ENCODE data around the gene NFIX. TPM values are rescaled to one million over a fixed set of nuclear protein-coding genes. Genes with fewer than 3 reads are reported as not detected.

The NFIX gene
- total RNA-seq, 2 donors from 2014 or later = 16.9 to 26.7 TPM

DNA sequence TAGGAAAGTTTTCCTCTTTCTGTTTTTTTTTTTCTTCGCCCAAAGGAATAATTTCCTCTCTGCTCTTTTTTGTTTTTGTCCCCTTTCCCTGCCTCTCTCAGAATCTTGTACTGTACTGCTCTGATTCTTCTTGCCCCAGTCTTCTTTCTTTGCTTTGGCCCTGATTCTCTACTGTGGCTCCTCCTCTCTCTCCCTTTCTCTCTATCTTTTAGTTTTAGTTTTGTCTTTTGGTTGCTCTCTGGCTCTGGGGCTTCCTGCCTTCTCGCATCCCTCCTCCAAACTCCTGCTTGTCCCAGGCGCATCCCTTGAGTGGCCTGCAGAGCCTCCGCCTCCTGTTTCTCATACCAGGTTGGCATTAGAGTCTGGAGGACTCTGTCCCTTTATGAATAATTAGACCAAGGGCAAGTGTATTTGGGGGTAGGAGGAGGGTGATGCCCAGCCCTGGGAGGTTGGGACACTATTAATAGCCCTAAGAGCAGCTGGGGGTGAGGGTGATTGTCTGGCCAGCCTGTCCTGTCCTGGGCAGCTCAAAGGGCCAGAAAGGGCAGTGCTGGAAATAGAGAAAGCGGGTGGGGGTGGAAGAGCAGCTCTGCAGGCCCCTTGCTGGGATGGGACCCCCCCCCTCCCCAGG is 68.3 kb downstream of the NFIX start:
- no peak overlapping the region for H3K27ac ChIP-seq
- WGBS, 2 donors = 76 to 77% methylated on average over 5 of the region's 5 CpGs
- DNase-seq (no peak), ATAC-seq (no peak)
- TF ChIP-seq POLR2A (IDR thresholded peaks at IDR 0.05) = no peak
- TF ChIP-seq, protein P1, sequence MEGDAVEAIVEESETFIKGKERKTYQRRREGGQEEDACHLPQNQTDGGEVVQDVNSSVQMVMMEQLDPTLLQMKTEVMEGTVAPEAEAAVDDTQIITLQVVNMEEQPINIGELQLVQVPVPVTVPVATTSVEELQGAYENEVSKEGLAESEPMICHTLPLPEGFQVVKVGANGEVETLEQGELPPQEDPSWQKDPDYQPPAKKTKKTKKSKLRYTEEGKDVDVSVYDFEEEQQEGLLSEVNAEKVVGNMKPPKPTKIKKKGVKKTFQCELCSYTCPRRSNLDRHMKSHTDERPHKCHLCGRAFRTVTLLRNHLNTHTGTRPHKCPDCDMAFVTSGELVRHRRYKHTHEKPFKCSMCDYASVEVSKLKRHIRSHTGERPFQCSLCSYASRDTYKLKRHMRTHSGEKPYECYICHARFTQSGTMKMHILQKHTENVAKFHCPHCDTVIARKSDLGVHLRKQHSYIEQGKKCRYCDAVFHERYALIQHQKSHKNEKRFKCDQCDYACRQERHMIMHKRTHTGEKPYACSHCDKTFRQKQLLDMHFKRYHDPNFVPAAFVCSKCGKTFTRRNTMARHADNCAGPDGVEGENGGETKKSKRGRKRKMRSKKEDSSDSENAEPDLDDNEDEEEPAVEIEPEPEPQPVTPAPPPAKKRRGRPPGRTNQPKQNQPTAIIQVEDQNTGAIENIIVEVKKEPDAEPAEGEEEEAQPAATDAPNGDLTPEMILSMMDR (IDR thresholded peaks at IDR 0.05) = no peak
- H3K27me3 ChIP-seq = no peaks in the 10 kb centered on the region
- H3K9me3 ChIP-seq = no peaks in the 10 kb centered on the region
- no peaks in the 10 kb centered on the region for H3K36me3 ChIP-seq (replicated peaks in 1 of 2; ENCODE audit: insufficient read depth in 1 of 2, low read depth in 2 of 2)
- H3K4me1 ChIP-seq = peaks cover 40% of the 10 kb centered on the region
- no peak overlapping the region for H3K4me3 ChIP-seq
- intact Hi-C loops (cut with DNase I) = loop anchor here (5.0 kb wide), 1 partner anchor 76 kb away; no protein-coding TSS in a partner anchor

DNA sequence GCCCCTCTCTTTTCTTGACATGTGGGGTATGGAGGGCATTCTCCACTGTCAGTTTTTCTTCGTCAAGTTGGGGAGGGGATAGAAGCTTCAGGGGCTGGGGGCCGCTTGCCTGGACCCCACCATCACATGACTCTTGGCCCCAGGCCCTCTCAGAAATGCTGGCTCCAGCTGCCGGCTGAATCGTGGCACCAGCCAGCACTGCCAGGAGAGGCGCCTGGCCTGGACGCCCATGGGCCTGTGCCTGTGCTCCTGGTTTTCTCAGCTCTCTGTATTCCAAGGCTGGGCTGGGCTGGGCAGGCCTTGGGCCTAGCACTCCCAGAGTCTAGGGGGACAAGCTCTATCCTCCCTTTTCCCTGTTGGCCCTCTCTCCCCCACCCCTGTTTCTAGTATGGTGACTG is 68.8 kb downstream of the NFIX start:
- H3K27ac ChIP-seq = no peak overlapping the region
- peaks cover 40% of the 10 kb centered on the region for H3K4me1 ChIP-seq
- no peak for DNase-seq
- ATAC-seq = no peak
- no peaks in the 10 kb centered on the region for H3K27me3 ChIP-seq
- intact Hi-C loops (cut with DNase I) = loop anchor here (5.0 kb wide), 1 partner anchor 77 kb away; no protein-coding TSS in a partner anchor
- no peak overlapping the region for H3K4me3 ChIP-seq
- TF ChIP-seq POLR2A (IDR thresholded peaks at IDR 0.05) = no peak
- TF ChIP-seq, protein P1 (IDR thresholded peaks at IDR 0.05) = no peak
- 70 to 72% methylated on average over 6 of the region's 6 CpGs for WGBS, 2 donors
- H3K36me3 ChIP-seq (replicated peaks in 1 of 2; ENCODE audit: insufficient read depth in 1 of 2, low read depth in 2 of 2) = no peaks in the 10 kb centered on the region
- no peaks in the 10 kb centered on the region for H3K9me3 ChIP-seq

DNA sequence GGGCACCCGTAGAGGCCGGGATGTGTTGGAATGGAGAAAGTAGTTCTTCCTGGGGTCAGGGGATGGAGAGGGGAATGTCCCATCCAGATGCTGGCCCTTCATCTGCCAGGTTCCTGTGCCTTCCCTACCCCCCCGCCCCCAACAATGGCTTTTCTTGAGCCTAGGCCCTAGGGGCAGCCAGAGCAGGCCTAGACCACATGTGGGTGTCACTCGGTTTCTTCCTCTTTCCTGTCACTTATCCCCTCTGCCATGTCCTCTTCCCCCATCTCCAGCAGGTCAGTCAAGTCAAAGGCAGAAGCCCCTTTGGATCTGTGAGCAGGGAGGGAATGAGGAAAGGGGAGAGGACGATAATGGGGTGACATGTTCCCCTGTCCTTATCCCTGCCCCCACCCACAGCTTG is 71.0 kb downstream of the NFIX start:
- intact Hi-C loops (cut with DNase I) = no loop called here
- WGBS, 2 donors = 79 to 91% methylated on average over 5 of the region's 5 CpGs
- no peak for TF ChIP-seq POLR2A (IDR thresholded peaks at IDR 0.05)
- TF ChIP-seq, protein P1 (IDR thresholded peaks at IDR 0.05) = no peak

DNA sequence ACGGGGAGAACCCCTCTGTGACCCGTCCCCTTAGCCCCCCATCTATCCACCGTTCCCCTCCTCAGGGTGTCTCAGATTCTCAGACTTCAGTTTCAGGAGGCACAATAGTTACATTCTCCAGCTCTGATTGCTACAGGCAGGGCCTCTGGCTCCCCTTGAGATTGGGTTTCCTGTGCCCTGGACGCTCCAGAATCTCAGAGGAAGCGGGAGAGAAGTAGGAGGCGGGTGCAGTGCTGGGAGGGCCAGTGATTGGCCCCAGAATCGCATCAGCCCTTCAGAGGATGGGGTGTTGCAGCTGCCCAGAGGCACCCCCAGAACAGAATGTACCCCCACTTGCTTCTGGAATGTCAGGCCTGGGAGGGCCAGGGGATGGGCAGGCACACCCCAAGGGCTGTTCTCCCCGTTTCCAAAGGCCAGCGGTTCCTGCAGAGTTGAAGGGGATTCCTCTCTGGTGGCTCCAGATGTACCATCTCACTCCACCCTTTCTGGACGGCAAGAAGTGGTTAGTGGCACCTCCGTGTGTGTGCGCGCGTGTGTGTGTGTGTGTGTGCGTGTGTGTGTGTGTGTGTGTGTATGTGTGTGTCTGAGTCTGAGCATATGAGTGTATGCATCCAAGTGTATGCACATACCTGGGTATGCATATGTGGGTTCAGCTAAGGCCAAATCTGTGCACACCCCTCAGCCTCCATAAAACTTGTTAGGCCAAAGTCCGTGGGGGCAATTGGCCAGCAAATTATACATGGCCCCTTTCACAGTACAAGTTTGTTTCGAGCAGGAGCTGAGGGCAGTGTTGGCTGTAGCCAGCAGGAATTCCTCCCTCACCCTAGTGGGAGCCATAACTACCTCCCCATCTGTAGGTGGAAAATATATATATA is 71.9 kb downstream of the NFIX start:
- Histone ChIP-seq H3K36me3 (replicated peaks in 1 of 2; ENCODE audit: insufficient read depth in 1 of 2, low read depth in 2 of 2) (no peaks in the 10 kb centered on the region), H3K4me3 (no peak overlapping the region), H3K27ac (no peak overlapping the region), H3K9me3 (no peaks in the 10 kb centered on the region), H3K27me3 (no peaks in the 10 kb centered on the region), H3K4me1 (peaks cover 33% of the 10 kb centered on the region)
- 81 to 88% methylated on average over 13 to 17 of the region's 17 CpGs for WGBS, 2 donors
- TF ChIP-seq POLR2A (IDR thresholded peaks at IDR 0.05) = no peak
- TF ChIP-seq, protein P1 (IDR thresholded peaks at IDR 0.05) = no peak
- intact Hi-C loops (cut with DNase I) = no loop called here
- ATAC-seq = no peak
- no peak for DNase-seq

More for the DNA sequence above, 71.0 kb downstream of the NFIX start:
- Histone ChIP-seq H3K36me3 (replicated peaks in 1 of 2; ENCODE audit: insufficient read depth in 1 of 2, low read depth in 2 of 2) (no peaks in the 10 kb centered on the region), H3K4me3 (no peak overlapping the region), H3K4me1 (peaks cover 37% of the 10 kb centered on the region), H3K9me3 (no peaks in the 10 kb centered on the region), H3K27ac (no peak overlapping the region), H3K27me3 (no peaks in the 10 kb centered on the region)
- DNase-seq = no peak
- no peak for ATAC-seq

All from body of pancreas (tissue), 4 donors.